Thyroid gland (tissue), 4 donors: ENCODE data around the gene SHISA4. TPM values are rescaled to one million over a fixed set of nuclear protein-coding genes. Genes with fewer than 3 reads are reported as not detected.

ENCODE experiments used
- DNase-seq, 2 donors: peaks; one replicate each; pipeline ENCODE4 v3.0.0-alpha.2; 2019
- H3K27ac ChIP-seq, 3 donors: fragments of 200-600 bp; sonication (generic); 1 replicate in 2 of 3; 2 replicates in 1 of 3; pipeline ENCODE4 v1.5.1; 2016 to 2019; ENCODE audit warnings: mild to moderate bottlenecking in 1 of 3, moderate library complexity in 1 of 3
- H3K27me3 ChIP-seq: fragments of 200-600 bp; sonication (generic); one replicate; pipeline ENCODE4 v1.5.1; 2019
- H3K36me3 ChIP-seq, 2 donors: fragments of 200-600 bp; sonication (generic); one replicate each; pipeline ENCODE4 v1.5.1; 2016 to 2019
- H3K4me1 ChIP-seq, 2 donors: fragments of 200-600 bp; sonication (generic); one replicate each; pipeline ENCODE4 v1.5.1; 2017 to 2019
- H3K4me3 ChIP-seq, 3 donors: fragments of 200-600 bp; sonication (generic); replicated peaks in 1 of 3; 1 replicate in 2 of 3; 2 replicates in 1 of 3; pipeline ENCODE4 v1.5.1; 2016; ENCODE audit warnings: mild to moderate bottlenecking in 1 of 3
- H3K9me3 ChIP-seq: fragments of 200-600 bp; sonication (generic); one replicate; pipeline ENCODE4 v1.5.1; 2017
- CTCF ChIP-seq, 6 experiments: fragments of 200-600 bp in 3 of 6; fragments of 450-650 bp in 3 of 6; sonication (generic) in 3 of 6; IDR thresholded peaks; one replicate each; pipeline ENCODE4 v1.5.1; 2016 to 2019; ENCODE audit warnings: antibody characterized with exemption in 6 of 6, mild to moderate bottlenecking in 2 of 6, inconsistent platforms in 1 of 6, moderate library complexity in 1 of 6
- POLR2A ChIP-seq, 2 donors: fragments of 450-650 bp; IDR thresholded peaks; one replicate each; pipeline ENCODE4 v1.6.1; 2017; ENCODE audit warnings: antibody characterized with exemption in 2 of 2, mild to moderate bottlenecking in 2 of 2, moderate library complexity in 1 of 2
- WGBS, 2 donors: methylation state at CpG; one replicate each; pipeline ENCODE4 v1.1.5; 2017; 5-methylcytosine and 5-hydroxymethylcytosine counted together
- intact Hi-C: fragments of 100-400 bp; cut with DNase I; formaldehyde crosslinking; loops from one replicate; pipeline ENCODE4 v1.15.1; 2023
- total RNA-seq, 4 donors: library from RNA; depleted of rRNA; stranded (reverse); fragments of >200 nt; gene quantifications; one replicate each; pipeline ENCODE4 v1.2.3, GENCODE V29; 2016

The SHISA4 gene
- total RNA-seq, 4 donors from 2014 or later, result 28.8 to 60.3 (median 50.3) TPM

GRCh38 chr1:201895913-201896807 is 7.5 kb downstream of the SHISA4 start:
- TF ChIP-seq POLR2A (IDR thresholded peaks at IDR 0.05) (peak in 1 of 2 donors; percentile 26), CTCF (IDR thresholded peaks at IDR 0.05) (peak; percentile 78 to 98 (median 93))
- H3K4me3 ChIP-seq, result no peak overlapping the region
- H3K27me3 ChIP-seq, result no peaks in the 10 kb centered on the region
- DNase-seq, result peak; percentile 87 to 90
- no peaks in the 10 kb centered on the region for H3K9me3 ChIP-seq
- WGBS, 2 donors, result 15 to 16% methylated on average over 9 to 10 of the region's 10 CpGs
- no peaks in the 10 kb centered on the region for H3K36me3 ChIP-seq
- H3K4me1 ChIP-seq, result peaks cover 22 to 29% of the 10 kb centered on the region in 2 donors
- peak overlapping the region; percentile 31 to 96 (median 55) for H3K27ac ChIP-seq
- intact Hi-C loops, result loop anchor here (10.0 kb wide), 1 partner anchor 219 kb away; no protein-coding TSS in a partner anchor

DNA sequence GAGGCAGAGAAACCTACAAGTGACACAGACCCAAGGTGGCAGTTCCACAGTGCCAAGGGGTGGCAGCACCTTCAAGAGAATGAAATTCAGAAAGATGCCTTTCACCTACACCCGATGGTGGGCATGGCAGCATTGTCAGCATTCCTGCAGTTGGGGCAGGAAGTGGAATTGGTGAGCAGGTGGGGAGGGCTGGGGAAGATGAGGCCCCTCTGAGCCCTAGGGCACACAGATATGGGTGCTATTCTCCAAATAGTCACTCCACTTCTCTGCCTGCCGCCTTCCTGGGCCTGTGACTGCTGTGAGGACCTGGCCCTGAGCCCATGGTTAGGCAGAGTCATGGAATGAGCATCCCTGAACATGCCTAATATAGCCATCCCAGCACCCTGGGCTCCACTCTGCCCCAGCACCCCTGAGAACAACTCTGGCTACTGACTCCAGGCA is 8.3 kb downstream of the SHISA4 start:
- no peak overlapping the region for H3K4me3 ChIP-seq
- peak in 2 of 6 experiments; percentile 11 to 18 for TF ChIP-seq CTCF (IDR thresholded peaks at IDR 0.05)
- no peak for TF ChIP-seq POLR2A (IDR thresholded peaks at IDR 0.05)
- 50 to 93% methylated on average over 2 of the region's 2 CpGs for WGBS, 2 donors
- DNase-seq, result peak; percentile 25 to 32
- H3K4me1 ChIP-seq, result peaks cover 24 to 32% of the 10 kb centered on the region in 2 donors
- no peaks in the 10 kb centered on the region for H3K9me3 ChIP-seq
- intact Hi-C loops, result loop anchor here (10.0 kb wide), 1 partner anchor 218 kb away; no protein-coding TSS in a partner anchor
- peak overlapping the region in 2 of 3 donors; percentile 31 to 96 for H3K27ac ChIP-seq
- no peaks in the 10 kb centered on the region for H3K27me3 ChIP-seq
- H3K36me3 ChIP-seq, result no peaks in the 10 kb centered on the region

GRCh38 chr1:201898240-201898894 is 9.7 kb downstream of the SHISA4 start:
- Histone ChIP-seq H3K36me3 (no peaks in the 10 kb centered on the region), H3K4me3 (no peak overlapping the region), H3K9me3 (no peaks in the 10 kb centered on the region), H3K4me1 (peaks cover 38 to 46% of the 10 kb centered on the region in 2 donors), H3K27ac (peak overlapping the region in 2 of 3 donors; percentile 84 to 96), H3K27me3 (no peaks in the 10 kb centered on the region)
- WGBS, 2 donors, result 80 to 86% methylated on average over 4 of the region's 4 CpGs
- TF ChIP-seq CTCF (IDR thresholded peaks at IDR 0.05), result no peak
- TF ChIP-seq POLR2A (IDR thresholded peaks at IDR 0.05), result no peak
- intact Hi-C loops, result loop anchor here (10.0 kb wide), 1 partner anchor 216 kb away; no protein-coding TSS in a partner anchor
- DNase-seq, result no peak

DNA sequence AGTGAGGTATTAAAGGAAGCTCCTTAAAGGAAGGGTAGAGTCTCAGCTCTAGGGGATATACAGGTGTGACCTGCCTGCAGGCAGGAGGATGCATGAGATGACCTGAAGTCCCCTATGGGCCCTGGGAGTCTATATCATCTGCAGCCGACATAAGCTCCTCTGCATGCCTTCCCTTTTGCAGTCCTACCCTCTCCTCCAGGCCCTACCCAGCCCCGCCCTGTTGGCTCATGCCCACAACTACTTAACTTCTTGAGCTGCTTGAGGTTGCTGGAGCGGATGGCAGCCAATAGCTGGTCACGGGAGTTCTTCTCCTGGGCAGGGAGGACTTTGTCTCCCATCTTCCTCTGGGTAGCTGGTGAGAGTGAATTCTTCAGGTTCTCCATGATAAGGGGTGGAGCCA is 10.3 kb downstream of the SHISA4 start:
- Histone ChIP-seq H3K4me3 (no peak overlapping the region), H3K27me3 (no peaks in the 10 kb centered on the region), H3K4me1 (peaks cover 44 to 52% of the 10 kb centered on the region in 2 donors), H3K27ac (peak overlapping the region in 2 of 3 donors; percentile 84 to 96), H3K36me3 (no peaks in the 10 kb centered on the region), H3K9me3 (no peaks in the 10 kb centered on the region)
- intact Hi-C loops, result loop anchor here (10.0 kb wide), 1 partner anchor 216 kb away; no protein-coding TSS in a partner anchor
- DNase-seq, result peak; percentile 95 to 97
- 29 to 30% methylated on average over 3 to 4 of the region's 4 CpGs for WGBS, 2 donors
- TF ChIP-seq POLR2A (IDR thresholded peaks at IDR 0.05) (peak in 1 of 2 donors; percentile 14), CTCF (IDR thresholded peaks at IDR 0.05) (no peak)
